HG02763 (cell line): ENCODE measurements around the gene PELI2.
A peak's percentile ranks its signal among the peaks of the same experiment; 100 is the strongest.

Experiments used
- ATAC-seq: cut with Tn5 transposase; IDR thresholded peaks from one replicate; pipeline ENCODE4 v1.9.1; 2021; ENCODE audit warnings: mild to moderate bottlenecking, moderate library complexity; ENCODE audit not compliant: unreplicated experiment

PELI2 gene

DNA sequence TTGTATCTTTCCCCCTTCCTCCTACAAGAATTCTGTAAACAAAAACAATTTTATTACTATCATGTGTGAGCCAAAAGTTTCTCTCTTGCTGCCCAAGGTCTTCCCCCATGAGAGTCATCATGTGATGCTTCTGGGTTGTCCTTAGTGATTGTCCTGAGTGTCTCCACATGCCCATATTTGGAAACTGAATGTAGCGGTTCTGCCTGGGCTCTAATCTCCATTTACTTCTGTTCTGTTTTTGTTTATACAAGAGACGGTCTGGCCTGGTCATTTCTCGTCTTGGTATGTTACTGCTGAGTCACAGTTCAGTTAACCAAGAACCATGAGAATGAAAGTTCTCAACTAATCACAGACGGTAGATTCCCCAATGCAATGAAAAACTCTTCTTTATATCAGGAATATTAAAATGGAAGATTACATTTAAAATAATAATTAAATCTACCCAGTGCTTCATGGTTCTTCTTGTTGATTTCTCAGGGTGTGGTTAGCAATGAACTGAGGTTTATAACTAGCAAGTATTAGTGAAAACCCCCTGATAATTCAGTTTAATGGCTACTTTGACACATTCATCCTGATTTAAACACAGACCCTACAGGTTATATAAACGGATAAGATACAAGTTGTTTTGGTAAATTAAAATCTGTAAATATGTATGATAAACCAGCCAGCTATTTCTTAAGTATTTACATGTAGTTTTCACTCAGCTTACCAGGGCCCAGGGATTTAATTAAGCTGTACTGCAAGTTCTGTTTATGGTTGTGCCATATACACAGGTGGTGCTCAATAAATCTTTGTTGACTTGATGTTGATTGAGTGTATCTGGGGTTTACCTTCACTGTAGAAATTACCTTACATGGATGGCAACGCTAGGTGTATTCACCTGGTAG, 81.1 kb downstream of the PELI2 start:
- peak; percentile 52 for ATAC-seq

DNA sequence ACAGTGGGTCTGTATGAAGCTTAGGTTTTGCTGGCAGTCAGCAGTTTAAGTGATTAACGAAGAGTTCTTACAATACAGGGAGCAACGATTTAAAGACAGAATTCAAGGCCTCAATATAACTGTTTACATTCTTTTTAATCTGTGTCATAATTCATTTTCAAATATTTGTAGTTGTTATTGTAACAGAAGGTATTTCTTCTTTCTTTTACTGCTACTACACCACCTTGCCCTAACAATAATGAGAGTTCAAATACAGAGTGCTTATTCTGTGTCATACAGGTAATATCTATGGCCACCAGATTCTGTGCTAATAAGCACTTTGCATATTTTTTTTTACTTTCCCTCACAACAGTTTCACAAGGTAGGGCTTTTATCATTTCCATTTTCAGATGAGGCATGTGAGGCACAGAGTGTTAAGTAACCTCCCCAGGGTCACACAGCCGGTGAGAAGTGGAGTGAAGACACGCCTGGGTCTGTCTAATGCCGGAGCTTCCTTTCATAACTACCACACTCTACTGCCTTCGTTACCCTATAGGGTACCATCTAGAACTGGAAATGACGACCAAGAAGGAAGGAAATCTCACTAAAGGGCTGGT, 81.9 kb downstream of the PELI2 start:
- peak; percentile 43 for ATAC-seq

DNA sequence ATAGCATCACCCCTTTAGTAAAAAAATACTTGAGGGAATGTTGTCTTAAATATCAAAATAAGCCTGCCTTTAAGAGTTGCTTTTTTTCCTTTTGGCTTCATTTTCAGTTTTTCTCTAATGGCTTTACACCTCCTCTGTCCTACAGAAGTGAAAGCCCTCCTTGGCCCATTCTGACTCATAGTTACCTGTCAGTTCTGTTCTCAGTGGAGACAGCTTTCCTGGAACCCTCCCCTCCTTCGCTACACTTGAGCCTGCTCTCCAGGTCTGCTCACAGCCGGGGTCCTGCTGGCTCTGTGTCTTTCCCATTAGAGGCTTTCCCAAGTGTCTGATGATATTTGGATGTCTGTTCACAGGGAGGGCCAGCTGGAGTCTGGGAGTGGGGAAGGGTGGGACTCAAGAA, 84.0 kb downstream of the PELI2 start:
- ATAC-seq, result peak; percentile 45

DNA sequence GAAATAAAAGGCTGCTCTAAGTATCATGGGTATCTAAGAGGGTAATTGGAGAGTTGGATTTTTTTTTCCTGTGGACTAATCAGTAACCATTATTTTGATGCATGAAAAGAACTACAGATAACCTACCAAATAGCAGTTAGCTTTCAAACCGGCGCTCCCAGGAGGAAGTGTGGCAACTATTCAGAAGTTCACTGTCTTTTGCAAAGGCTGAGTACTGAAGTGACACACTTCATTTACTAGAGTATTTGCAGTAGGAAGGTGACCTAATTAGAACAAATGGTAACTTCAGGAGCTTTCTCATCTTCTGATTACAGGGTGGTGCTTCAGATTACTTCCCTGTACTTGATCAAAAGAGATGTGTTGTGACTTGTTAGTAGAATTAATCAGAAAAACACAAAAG, 87.7 kb downstream of the PELI2 start:
- no peak for ATAC-seq

DNA sequence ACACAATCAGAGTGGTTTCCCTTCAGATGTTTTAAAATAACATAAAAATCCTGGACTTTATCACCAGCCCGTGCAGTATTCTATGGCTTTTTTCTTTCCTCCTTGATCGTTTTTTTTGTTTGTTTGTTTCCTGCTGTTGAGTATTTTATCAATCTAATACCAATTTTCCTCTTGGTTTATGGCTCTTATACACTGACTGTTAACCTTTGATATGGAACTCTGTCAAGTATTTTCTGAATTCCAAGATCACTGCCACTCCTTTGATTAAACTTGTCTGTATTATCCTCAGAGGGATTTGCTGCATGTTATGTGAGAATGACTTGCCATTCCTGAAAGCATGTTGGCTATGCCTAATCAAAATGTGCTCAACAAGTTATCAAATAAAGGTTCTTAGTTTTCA, 88.4 kb downstream of the PELI2 start:
- ATAC-seq, result no peak

DNA sequence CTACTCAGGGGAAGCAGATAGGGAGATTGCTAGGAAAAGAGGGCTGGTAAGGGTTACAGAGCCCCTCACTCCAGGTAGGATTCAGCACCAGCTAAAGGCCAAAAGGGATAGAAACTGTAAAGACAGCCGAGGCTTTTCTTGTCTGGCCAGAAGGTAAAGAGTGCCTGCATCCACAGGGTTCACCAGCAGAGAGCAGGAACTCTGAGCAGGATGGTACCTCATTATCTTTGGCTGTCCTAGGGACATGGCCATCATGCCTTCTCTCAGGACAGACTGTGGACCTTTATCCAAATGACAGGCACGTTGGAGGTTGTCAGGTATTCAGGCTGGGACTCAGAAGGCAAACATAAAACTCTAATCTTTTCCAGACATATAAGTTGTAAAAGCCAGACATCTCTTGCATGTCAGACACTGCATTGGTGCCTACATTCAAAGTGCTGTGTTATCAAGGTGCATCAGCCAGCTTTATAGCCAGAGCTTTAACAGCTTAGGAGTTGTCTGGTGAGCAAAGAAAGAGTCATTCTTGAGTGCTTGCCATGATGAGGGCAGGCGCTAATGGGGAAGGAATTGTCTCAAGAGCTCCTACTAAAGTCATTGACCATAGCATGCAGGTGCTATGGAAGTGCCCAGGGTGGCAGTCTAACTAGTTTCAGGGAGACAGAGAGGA, 89.5 kb downstream of the PELI2 start:
- no peak for ATAC-seq

DNA sequence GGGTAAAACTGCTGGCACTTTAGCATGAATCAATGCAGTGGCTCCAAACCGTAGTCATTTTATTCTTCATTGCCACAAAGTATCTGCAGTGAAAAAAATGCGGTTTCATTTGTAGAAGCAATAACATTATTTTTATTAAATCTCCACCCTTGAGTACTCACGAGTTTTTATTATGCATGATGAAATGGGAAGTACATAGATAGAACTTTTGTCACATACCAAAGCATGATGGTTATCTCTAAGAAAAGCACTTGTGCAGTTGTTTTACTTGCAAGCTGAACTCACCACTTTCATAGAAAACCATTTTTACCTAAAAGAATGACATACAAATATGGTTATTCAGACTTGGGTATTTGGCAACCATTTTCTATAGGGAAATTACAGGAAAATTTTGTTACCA, 90.3 kb downstream of the PELI2 start:
- ATAC-seq, result no peak

DNA sequence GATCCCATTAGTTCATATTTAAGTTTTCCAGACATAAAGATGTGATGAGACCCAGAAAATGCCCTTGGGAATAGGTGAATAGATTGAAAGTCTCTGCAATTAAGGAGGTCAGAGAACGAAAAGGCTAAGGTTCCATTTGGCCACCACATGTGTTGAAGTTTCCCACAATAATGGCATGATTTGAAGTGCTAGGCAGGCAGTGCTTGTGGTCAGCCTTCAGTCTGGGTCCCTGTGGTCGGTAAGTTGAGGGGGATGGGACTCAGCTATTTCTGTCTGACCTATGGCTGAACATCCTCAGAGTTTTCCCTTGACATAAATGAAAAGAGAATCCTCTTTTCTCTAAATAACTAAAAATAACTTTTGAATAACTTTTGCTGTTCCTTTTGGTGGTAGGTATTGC, 92.4 kb downstream of the PELI2 start:
- no peak for ATAC-seq

DNA sequence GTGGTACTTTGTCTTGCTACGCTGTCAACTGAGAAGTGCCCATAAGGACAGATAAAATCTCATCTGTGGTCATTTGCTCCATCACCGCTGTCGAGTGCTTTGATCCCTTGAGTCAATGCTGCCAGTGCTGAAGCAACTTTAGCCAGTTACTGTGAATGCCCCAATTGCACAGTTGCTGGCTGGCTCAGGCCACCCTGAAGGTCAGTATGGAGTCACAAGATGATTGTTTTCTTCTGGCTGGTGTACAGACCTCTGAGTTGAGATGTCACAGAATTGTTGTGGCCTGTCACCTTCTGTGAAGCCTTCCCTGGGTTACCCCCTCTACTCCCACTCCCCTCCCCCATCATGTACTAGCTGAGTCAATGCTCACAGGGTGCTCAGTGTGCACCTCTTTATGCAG, 92.9 kb downstream of the PELI2 start:
- no peak for ATAC-seq

DNA sequence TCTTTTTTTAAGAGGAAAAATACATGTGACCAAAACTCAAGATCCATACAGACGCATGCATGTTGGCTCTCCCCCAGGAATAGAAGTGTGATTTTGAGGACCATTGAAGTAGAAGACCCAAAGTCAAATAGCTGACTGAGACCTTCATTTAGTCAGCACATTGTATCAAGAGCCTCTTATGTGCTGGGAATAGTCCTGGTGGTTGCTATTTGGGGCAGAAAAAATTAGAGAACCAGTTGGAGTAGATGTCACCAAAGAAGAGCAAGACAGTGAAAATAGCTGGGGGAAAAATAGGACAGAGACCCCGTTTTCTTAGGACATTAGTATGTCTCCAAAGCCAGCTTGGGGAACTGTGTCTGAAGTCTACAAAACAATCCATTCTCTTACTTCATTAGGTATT, 93.6 kb downstream of the PELI2 start:
- ATAC-seq, result no peak

DNA sequence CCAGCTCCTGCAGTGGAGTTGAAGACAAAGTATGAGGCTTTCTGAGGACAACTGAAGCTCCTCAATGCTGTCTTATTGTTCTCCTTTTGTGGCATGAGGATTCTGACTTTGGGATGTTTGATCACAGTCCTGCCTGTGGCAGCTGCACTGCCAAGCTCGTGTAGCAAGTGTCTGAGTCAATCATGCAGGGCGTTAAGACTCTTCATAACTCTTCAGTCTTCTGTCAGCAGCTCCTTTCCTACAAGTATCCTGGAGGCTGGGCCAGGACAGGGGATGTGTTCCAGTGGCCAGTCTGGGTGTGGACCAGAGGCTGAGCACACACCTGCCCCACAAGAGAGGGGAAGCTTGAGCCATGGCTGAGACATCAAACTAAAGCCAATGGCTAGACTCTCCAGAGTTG, 94.3 kb downstream of the PELI2 start:
- ATAC-seq, result no peak

DNA sequence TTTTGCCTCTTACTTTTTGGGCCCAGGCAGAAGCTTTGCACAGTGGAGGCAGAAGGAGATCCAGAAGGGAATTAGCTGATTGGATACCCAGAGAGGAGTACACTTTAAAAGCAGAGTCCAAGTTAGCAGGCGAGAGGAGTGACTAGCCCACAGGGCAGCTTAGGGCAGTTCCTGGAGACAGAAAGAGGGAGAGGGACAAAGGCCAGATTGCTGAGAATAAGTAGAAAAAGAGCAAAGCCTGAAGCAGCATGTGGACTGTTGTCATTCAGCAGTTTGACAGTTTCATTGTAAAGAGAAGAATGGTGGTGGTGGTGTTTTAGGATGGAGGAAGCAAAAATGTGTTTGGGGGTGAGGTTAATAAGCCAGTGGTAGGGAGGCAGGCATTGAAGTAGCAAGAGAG, 95.1 kb downstream of the PELI2 start:
- no peak for ATAC-seq

DNA sequence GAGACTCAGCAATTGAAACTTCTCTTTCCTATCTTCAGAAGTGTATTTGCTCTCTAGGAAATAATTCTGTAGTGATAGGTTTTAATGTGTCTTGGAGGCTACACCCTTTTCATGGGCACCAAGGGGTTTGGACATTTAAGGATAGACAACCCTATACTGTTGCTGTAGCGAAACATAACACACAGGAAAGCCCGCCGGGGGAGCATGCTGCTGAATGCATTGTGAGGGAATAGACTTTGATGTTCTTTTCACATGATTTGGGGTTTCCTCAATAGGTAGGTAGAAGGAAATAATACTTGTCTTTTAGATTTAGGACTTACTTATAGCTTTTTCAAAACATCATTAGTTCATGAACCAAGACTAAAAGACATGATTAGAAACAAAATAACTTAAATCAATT, 97.0 kb downstream of the PELI2 start:
- ATAC-seq, result no peak

DNA sequence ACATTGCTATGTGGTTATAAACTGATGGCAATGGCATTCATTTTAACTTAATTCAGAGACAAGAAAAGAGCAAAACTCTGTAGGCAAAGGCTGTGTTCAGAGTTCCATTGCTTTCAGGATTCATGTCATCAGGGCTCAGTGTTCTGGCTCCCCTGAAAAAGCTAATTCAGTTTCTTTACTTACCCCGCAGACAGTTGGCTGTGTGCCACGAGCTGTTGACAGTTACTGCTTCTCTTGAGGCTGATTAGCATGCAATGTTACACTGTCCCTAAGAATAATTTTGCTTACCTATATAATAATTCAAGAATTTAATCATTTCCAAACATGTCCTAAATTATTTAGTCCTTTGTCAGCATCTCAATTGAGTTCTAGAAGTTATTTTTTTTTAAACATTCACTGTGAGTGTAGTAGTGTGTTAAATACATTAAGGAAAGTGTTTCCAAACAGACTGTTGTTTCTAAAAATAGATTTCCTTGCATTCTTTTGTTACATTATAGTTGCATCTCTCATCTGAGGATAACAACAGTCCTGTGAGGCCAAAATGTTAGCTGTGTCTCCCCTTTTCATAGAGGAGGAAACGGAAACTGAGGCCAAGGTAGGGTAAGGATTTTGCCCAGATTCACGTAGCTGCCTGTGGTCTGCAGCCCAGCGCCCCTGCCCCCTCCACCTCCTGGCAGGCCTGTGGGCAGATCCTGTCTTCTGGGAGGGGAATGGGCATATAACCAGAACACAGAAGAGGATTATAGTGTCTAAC, 98.6 kb downstream of the PELI2 start:
- no peak for ATAC-seq

DNA sequence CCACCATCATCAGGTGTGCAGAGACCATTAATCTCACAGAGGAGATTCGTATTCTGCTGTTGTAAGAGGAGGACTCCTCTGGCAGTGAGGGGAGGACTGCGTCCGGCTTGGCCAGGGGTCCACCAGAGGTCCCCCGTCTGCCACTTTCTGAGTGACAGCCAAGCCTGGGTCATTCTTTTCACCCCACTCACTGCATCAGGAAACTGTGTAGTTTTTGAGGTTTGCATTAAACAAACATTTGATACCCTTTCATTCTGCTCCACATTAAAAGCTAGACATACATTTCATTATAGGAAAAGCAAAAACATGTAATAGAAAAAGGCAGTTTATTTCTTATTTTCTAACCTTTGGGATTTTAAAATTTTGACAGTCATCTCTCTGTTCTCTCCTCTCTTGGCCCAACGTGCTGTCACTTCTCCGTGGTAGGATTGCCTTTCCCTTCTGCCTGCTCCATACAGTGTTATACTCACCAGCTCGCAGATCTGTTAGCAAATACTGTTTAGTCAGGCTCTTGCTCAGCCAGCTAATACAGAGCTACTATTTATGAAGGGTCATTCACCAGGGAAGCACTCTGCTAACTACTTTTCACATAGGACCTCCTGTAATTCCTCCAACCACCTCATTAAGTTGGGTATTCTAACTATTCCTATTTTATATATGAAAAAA, 99.3 kb downstream of the PELI2 start:
- no peak for ATAC-seq

DNA sequence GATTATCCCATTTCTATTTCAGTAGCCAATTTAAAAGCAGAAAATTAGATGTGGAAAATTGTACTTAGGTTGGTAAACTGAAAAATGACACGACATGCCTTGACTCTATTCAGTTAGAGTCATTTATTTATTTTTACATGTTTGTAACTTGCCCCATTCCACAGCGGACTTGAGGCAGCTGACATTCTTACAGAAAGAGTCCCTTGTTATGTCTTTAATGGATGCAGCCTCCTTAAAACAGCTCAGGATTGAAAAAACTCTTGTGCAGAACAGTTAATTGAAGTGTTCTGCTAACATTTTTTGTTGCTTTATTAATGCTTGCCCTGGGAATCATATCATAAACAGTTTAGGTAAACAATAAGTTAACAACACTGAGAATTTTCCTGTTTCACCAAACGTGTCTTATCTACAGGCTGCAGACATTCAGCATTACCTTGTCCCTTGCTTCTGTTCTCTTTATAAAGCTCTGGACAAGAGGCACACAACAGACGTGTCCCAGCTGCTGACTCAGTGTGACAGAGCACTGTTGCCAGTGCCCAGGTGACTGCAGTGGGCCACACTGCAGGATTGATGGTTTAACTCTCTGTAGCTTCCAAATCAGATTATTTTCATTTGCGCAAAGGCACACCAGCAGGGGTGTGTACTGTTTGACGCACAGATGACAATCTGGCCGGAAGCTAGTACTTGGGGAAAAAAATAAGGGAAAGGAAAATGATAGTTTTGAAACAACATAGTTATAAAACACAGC, 101.6 kb downstream of the PELI2 start:
- no peak for ATAC-seq

DNA sequence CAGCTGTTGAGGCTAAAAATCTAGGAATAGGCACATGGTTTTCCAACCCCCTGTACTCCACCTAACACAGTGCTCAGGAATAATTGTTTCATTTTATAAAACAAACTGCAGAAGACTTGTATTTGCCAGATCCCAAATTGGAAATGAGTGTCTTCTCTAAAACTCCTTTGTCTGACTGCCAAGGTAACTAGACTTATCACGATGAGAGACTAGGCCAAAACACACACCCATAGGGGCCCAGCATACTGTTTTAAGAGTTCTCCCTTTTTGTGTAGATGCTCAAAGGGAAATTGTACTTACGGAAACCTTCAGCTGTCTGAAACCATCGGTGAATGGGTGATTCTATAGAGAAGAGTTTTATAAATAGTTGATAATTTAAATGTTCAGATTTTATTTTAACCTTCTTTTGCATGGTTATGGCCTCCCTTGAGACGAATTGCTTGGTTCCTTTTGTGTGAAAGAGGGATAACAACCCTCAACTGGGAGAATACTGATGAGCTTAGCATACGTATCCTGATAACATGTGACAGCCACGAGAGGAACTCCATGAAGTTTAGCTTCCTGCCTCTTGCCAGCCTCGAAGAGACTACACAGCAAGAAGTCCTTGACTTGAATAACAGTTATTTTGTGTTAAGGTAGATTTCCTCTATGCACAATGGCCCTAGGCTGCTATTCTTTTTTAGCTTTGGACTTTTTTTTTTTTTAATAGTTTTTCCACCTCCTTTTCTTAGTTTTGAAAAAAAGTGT, 103.3 kb downstream of the PELI2 start:
- no peak for ATAC-seq

DNA sequence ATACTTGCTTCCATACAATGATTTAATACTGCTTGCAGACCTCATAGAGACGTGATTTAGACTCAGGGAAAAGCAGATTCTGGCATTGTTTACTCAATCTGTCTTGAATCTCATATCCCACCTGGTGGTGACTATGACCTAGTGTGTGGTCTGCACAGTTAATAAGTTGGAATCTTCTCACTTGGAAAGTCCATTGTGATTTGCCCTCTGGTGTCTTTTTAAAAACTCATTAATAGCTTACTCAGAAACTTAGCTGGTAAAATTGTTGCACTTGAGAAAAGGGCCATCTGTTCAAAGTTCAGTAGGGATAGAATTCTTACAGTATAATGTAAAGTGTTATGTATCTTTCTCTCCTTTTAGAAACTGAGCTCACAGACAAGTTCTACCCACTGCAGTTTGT, 106.0 kb downstream of the PELI2 start:
- ATAC-seq, result no peak
